HepG2 (cell line): ENCODE data around the gene ESPNL.

Source experiments
- CBX5 ChIP-seq: sonication (generic); formaldehyde crosslinking; IDR thresholded peaks from 2 replicates; pipeline ENCODE4 v1.4.0; 2020; ENCODE audit warnings: missing genetic modification reagents, borderline replicate concordance
- EZH2 ChIP-seq: conservative IDR thresholded peaks from 2 replicates; pipeline ENCODE4 v1.6.1; 2012; ENCODE audit warnings: mild to moderate bottlenecking, low read depth, low read length, moderate library complexity
- FOXC1 ChIP-seq: sonication (generic); formaldehyde crosslinking; IDR thresholded peaks from 2 replicates; pipeline ENCODE4 v1.8.0; 2022; ENCODE audit warnings: mild to moderate bottlenecking, missing genetic modification reagents, borderline replicate concordance
- HCFC1 ChIP-seq: fragments of 150-350 bp; IDR thresholded peaks from 2 replicates; pipeline ENCODE4 v1.6.1; 2014; ENCODE audit warnings: low read depth, low read length
- MXI1 ChIP-seq: IDR thresholded peaks from 3 replicates; pipeline ENCODE4 v1.6.1; 2012; ENCODE audit warnings: low read depth, low read length, inconsistent platforms, borderline replicate concordance
- POLR2AphosphoS5 ChIP-seq: IDR thresholded peaks from 2 replicates; pipeline ENCODE4 v1.6.1; 2012; ENCODE audit warnings: low read depth, low read length
- RXRB ChIP-seq: IDR thresholded peaks from 2 replicates; pipeline ENCODE4 v1.6.1; 2016; ENCODE audit warnings: borderline replicate concordance, missing genetic modification reagents, missing compliant biosample characterization
- SALL2 ChIP-seq: sonication (generic); formaldehyde crosslinking; IDR thresholded peaks from 2 replicates; pipeline ENCODE4 v1.8.1; 2023; ENCODE audit warnings: mild to moderate bottlenecking, missing genetic modification reagents, inconsistent platforms
- SIN3A ChIP-seq: IDR thresholded peaks from 2 replicates; pipeline ENCODE4 v1.6.1; 2011; ENCODE audit warnings: low read depth, mild to moderate bottlenecking, control low read depth, low read length, borderline replicate concordance
- ZNF292 ChIP-seq: sonication (generic); formaldehyde crosslinking; IDR thresholded peaks from 2 replicates; pipeline ENCODE4 v1.8.1; 2022; ENCODE audit warnings: mild to moderate bottlenecking, low read depth, missing genetic modification reagents, borderline replicate concordance
- ZUFSP ChIP-seq: sonication (generic); formaldehyde crosslinking; IDR thresholded peaks from 2 replicates; pipeline ENCODE4 v1.9.0; 2021; ENCODE audit warnings: missing genetic modification reagents, mild to moderate bottlenecking, borderline replicate concordance
- TF ChIP-seq, protein P1 (sequence below): sonication (generic); formaldehyde crosslinking; IDR thresholded peaks from 2 replicates; pipeline ENCODE4 v1.4.0; 2020; ENCODE audit warnings: missing genetic modification reagents, mild to moderate bottlenecking, borderline replicate concordance

- no peak for TF ChIP-seq HCFC1
- TF ChIP-seq RXRB (CRISPR knock-in tag) = no peak
- no peak for TF ChIP-seq MXI1
- TF ChIP-seq CBX5 (CRISPR knock-in tag) = 0 out of 2 replicates have a peak, but pooled peaks have one; percentile 7
- no peak for TF ChIP-seq POLR2AphosphoS5
- no peak for TF ChIP-seq EZH2
- TF ChIP-seq FOXC1 (CRISPR knock-in tag) = no peak
- TF ChIP-seq SIN3A = no peak
- no peak; the same call in 1 of the 2 replicates for TF ChIP-seq ZNF292 (CRISPR knock-in tag)
- TF ChIP-seq ZUFSP (CRISPR knock-in tag) = no peak
- TF ChIP-seq, protein P1, sequence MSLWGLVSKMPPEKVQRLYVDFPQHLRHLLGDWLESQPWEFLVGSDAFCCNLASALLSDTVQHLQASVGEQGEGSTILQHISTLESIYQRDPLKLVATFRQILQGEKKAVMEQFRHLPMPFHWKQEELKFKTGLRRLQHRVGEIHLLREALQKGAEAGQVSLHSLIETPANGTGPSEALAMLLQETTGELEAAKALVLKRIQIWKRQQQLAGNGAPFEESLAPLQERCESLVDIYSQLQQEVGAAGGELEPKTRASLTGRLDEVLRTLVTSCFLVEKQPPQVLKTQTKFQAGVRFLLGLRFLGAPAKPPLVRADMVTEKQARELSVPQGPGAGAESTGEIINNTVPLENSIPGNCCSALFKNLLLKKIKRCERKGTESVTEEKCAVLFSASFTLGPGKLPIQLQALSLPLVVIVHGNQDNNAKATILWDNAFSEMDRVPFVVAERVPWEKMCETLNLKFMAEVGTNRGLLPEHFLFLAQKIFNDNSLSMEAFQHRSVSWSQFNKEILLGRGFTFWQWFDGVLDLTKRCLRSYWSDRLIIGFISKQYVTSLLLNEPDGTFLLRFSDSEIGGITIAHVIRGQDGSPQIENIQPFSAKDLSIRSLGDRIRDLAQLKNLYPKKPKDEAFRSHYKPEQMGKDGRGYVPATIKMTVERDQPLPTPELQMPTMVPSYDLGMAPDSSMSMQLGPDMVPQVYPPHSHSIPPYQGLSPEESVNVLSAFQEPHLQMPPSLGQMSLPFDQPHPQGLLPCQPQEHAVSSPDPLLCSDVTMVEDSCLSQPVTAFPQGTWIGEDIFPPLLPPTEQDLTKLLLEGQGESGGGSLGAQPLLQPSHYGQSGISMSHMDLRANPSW = no peak
- TF ChIP-seq SALL2 = no peak
These were observed 6.8 kb downstream of the ESPNL start for GRCh38 chr2:238106698-238107524.
